Measurements from ENCODE around the gene DNAH14. TPM values are rescaled to one million over a fixed set of nuclear protein-coding genes. Genes with fewer than 3 reads are reported as not detected.
"Not testable (repeated sequence)": the region's sequence is repeated elsewhere in the genome, so short reads cannot be mapped to it uniquely, and the experiment has no call there.

DNAH14 gene
- total and polyA plus RNA-seq, 2 experiments from 2014 or later = 55.3 to 80.2 TPM

- TF ChIP-seq ZNF462 (CRISPR knock-in tag; IDR thresholded peaks at IDR 0.05) (no peak), POLR2AphosphoS5 (IDR thresholded peaks at IDR 0.05; ENCODE audit: low read depth) (no peak), ZNF331 (CRISPR knock-in tag; IDR thresholded peaks at IDR 0.05; ENCODE audit: low read depth) (no peak)
Measured at GRCh38 chr1:225159793-225160192, 230.3 kb downstream of the DNAH14 start (continued).

DNA sequence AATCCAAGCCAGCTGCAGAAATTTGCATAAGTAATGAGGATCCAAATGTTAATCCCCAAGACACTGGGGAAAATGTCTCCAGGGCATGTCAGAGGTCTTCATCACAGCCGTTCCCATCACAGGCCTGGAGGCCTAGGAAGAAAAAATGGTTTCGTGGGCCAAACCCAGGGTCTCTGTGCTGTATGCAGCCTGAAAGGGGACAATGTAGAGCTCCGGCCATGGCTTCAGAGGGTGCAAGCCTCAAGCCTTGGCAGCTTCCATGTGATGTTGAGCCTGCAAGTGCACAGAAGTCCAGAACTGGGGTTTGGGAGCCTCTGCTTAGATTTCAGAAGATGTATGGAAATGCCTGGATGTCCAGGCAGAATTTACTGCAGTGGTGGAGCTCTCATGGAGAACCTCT lies 247.9 kb downstream of the DNAH14 start:
- not testable (repeated sequence) for H3K4me1 ChIP-seq (ENCODE audit: insufficient read depth); H3K27ac ChIP-seq (ENCODE audit: low read depth); H3K9me2 ChIP-seq (ENCODE audit: insufficient read depth); H3K4me1 Mint-ChIP-seq; H3F3A ChIP-seq (replicated peaks; ENCODE audit: low read depth); H3K4me2 ChIP-seq; DNase-seq (ENCODE audit: low spot score); ATAC-seq; H4K20me1 ChIP-seq (replicated peaks; ENCODE audit: insufficient read depth); H3K27me3 Mint-ChIP-seq (ENCODE audit: insufficient read depth, low read depth, poor library complexity); H3K4me3 ChIP-seq; H3K27me3 ChIP-seq (ENCODE audit: insufficient read depth); H3K4me3 Mint-ChIP-seq; H3K79me2 ChIP-seq (replicated peaks; ENCODE audit: insufficient read depth); H3K27ac Mint-ChIP-seq; H2AFZ ChIP-seq
- peaks cover 48% of the 10 kb centered on the region for H3K36me3 Mint-ChIP-seq (ENCODE audit: low read depth)
- H3K36me3 ChIP-seq (ENCODE audit: insufficient read depth) = peaks cover 17% of the 10 kb centered on the region; the same call in 1 of the 2 replicates
- peaks cover 63% of the 10 kb centered on the region for H3K9me3 Mint-ChIP-seq

GRCh38 chr1:225179686-225180085 lies 250.2 kb downstream of the DNAH14 start:
- no peaks in the 10 kb centered on the region for H3F3A ChIP-seq (replicated peaks; ENCODE audit: low read depth)
- no peak for DNase-seq (ENCODE audit: low spot score)
- H3K36me3 Mint-ChIP-seq (ENCODE audit: low read depth) = peaks cover 45% of the 10 kb centered on the region
- H3K9me3 Mint-ChIP-seq = peaks cover 52% of the 10 kb centered on the region
- no peaks in the 10 kb centered on the region for H3K4me1 ChIP-seq (ENCODE audit: insufficient read depth)
- peaks cover 14% of the 10 kb centered on the region; the same call in 1 of the 2 replicates for H3K36me3 ChIP-seq (ENCODE audit: insufficient read depth)
- H3K9me2 ChIP-seq (ENCODE audit: insufficient read depth) = no peaks in the 10 kb centered on the region
- H3K27ac Mint-ChIP-seq = no peak overlapping the region
- H3K27me3 Mint-ChIP-seq (ENCODE audit: insufficient read depth, low read depth, poor library complexity) = no peaks in the 10 kb centered on the region
- H2AFZ ChIP-seq = no peak overlapping the region
- no peak for ATAC-seq
- no peak overlapping the region for H3K27ac ChIP-seq (ENCODE audit: low read depth)
- no peaks in the 10 kb centered on the region for H3K27me3 ChIP-seq (ENCODE audit: insufficient read depth)
- no peaks in the 10 kb centered on the region for H3K4me1 Mint-ChIP-seq
- no peak overlapping the region for H3K4me3 ChIP-seq
- H4K20me1 ChIP-seq (replicated peaks; ENCODE audit: insufficient read depth) = no peaks in the 10 kb centered on the region
- H3K79me2 ChIP-seq (replicated peaks; ENCODE audit: insufficient read depth) = no peaks in the 10 kb centered on the region
- H3K4me3 Mint-ChIP-seq = no peak overlapping the region
- H3K4me2 ChIP-seq = no peak overlapping the region
- TF ChIP-seq REST (IDR thresholded peaks at IDR 0.05; ENCODE audit: unreplicated experiment) = no peak
- TF ChIP-seq, protein P1, sequence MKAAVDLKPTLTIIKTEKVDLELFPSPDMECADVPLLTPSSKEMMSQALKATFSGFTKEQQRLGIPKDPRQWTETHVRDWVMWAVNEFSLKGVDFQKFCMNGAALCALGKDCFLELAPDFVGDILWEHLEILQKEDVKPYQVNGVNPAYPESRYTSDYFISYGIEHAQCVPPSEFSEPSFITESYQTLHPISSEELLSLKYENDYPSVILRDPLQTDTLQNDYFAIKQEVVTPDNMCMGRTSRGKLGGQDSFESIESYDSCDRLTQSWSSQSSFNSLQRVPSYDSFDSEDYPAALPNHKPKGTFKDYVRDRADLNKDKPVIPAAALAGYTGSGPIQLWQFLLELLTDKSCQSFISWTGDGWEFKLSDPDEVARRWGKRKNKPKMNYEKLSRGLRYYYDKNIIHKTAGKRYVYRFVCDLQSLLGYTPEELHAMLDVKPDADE (IDR thresholded peaks at IDR 0.05) = no peak
- no peak for TF ChIP-seq EZH2 (IDR thresholded peaks at IDR 0.05; ENCODE audit: low read depth, unreplicated experiment)
- TF ChIP-seq STAT1 (IDR thresholded peaks at IDR 0.05; ENCODE audit: unreplicated experiment) = no peak
- TF ChIP-seq ZNF331 (CRISPR knock-in tag; IDR thresholded peaks at IDR 0.05; ENCODE audit: low read depth) = no peak

Measured in GM23338 (cell line).